Pancreas (tissue), 10 donors: Measurements from ENCODE around the gene FEZF2. TPM values are rescaled to one million over a fixed set of nuclear protein-coding genes. Genes with fewer than 3 reads are reported as not detected.

Source experiments
- ATAC-seq, 4 donors: fragments of 200-7000 bp; cut with Tn5 transposase; one replicate each; pipeline versions ENCODE4 v1.8.0 to v1.9.1; 2020; ENCODE audit warnings: mild to moderate bottlenecking in 4 of 4, moderate library complexity in 4 of 4
- DNase-seq, 6 donors: peaks; one replicate each; pipeline ENCODE4 v3.0.0-alpha.2; 2020
- FAIRE-seq: peaks from 2 replicates; lab custom pipeline; 2012; peaks lifted over from hg19 to GRCh38; lab: Jason Lieb, UNC
- H3K27ac ChIP-seq, 4 donors: fragments of 200-600 bp; sonication (generic); 1 replicate in 3 of 4; 2 replicates in 1 of 4; pipeline versions ENCODE4 v1.5.0 to v1.8.0; 2020
- H3K27me3 ChIP-seq, 4 donors: fragments of 200-600 bp; one replicate each; pipeline ENCODE4 v1.8.0; 2021
- H3K36me3 ChIP-seq, 3 donors: fragments of 200-600 bp; sonication (generic) in 1 of 3; one replicate each; pipeline versions ENCODE4 v1.5.0 to v1.8.0; 2020 to 2021
- H3K4me1 ChIP-seq, 3 donors: fragments of 200-600 bp; one replicate each; pipeline ENCODE4 v1.8.0; 2021
- H3K4me3 ChIP-seq, 4 donors: fragments of 200-600 bp; sonication (generic) in 2 of 4; one replicate each; pipeline versions ENCODE4 v1.5.0 to v1.8.0; 2020 to 2021
- H3K9me3 ChIP-seq, 4 donors: fragments of 200-600 bp; one replicate each; pipeline ENCODE4 v1.8.0; 2021
- WGBS, 2 donors: extraction: QIAGEN DNeasy Blood & Tissue Kit; methylation state at CpG; one replicate each; pipeline ENCODE4 v1.1.7; 2013; 5-methylcytosine and 5-hydroxymethylcytosine counted together
- intact Hi-C, 3 donors: fragments of 100-400 bp; cut with DNase I; formaldehyde crosslinking; loops; one replicate each; pipeline versions ENCODE4 v1.11.1 to v1.14.2; 2022
- polyA plus RNA-seq, 2 donors: library from polyadenylated mRNA; stranded (reverse); fragments of 200-250 nt; gene quantifications; one replicate each; pipeline ENCODE4 v1.2.3, GENCODE V29; 2013
- total RNA-seq, 6 donors: library from RNA; stranded (reverse); fragmentation: NEBNext Ultra II Directional in 4 of 6; extraction: Animal tissue kit (Norgen Biotek cat#: 25700) in 4 of 6; gene quantifications; one replicate each; pipeline versions ENCODE4 v1.2.1 to v1.2.4, GENCODE V29; 2021 to 2023
- TF ChIP-seq, protein P1 (sequence below), 4 donors: fragments of 200-600 bp; sonication (generic) in 3 of 4; IDR thresholded peaks; one replicate each; pipeline versions ENCODE4 v1.5.0 to v1.8.0; 2021; ENCODE audit warnings: antibody characterized with exemption in 4 of 4
- donor health status: healthy with polysubstance abuse.
- donor health status: DM: no; HTN: no; CAD: no; lungs with moderate emphysema.
- donor health status: DM: no; HTN: no; CAD: no.
- donor health status: control.
- donor health status: control.
- donor health status: Bipolar disorder and iron deficiency.
- donor health status: DM: yes; HTN: yes; CAD: no.
- donor health status: DM: no; HTN: no; CAD: no.
- donor health status: DM: no; HTN: no; CAD: no.
- donor health status: DM: yes; HTN: yes; CAD: no.

Gene FEZF2
- total and polyA plus RNA-seq, 8 donors = 0.12 TPM; not detected in 7

DNA sequence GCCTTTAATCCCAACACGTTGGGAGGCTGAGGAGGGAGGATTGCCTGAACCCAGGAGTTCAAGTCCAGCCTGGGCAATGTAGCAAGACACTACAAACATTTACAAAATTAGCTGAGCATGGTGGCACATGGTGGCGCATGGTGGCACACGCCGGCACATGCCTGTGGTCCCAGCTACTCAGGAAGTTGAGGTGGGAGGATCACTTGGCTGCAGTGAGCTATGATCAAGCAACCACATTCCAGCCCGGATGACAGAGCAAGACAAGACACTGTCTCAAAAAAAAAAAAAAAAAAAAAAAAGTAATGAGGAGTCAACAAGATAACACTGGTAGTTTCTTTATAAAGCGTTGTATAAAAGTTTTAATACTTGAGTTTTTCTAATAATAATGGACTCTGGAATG is 10.1 kb downstream of the FEZF2 start:
- Histone ChIP-seq H3K27ac (no peak overlapping the region), H3K4me1 (no peaks in the 10 kb centered on the region), H3K9me3 (no peaks in the 10 kb centered on the region), H3K36me3 (no peaks in the 10 kb centered on the region), H3K4me3 (no peak overlapping the region), H3K27me3 (peaks cover 0 to 12% (median under 1%) of the 10 kb centered on the region in 4 donors)
- WGBS, 2 donors = 74 to 83% methylated on average over 6 of the region's 6 CpGs
- TF ChIP-seq, protein P1, sequence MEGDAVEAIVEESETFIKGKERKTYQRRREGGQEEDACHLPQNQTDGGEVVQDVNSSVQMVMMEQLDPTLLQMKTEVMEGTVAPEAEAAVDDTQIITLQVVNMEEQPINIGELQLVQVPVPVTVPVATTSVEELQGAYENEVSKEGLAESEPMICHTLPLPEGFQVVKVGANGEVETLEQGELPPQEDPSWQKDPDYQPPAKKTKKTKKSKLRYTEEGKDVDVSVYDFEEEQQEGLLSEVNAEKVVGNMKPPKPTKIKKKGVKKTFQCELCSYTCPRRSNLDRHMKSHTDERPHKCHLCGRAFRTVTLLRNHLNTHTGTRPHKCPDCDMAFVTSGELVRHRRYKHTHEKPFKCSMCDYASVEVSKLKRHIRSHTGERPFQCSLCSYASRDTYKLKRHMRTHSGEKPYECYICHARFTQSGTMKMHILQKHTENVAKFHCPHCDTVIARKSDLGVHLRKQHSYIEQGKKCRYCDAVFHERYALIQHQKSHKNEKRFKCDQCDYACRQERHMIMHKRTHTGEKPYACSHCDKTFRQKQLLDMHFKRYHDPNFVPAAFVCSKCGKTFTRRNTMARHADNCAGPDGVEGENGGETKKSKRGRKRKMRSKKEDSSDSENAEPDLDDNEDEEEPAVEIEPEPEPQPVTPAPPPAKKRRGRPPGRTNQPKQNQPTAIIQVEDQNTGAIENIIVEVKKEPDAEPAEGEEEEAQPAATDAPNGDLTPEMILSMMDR (IDR thresholded peaks at IDR 0.05) = no peak
- DNase-seq (no peak), FAIRE-seq (no peak), ATAC-seq (no peak)
- intact Hi-C loops = no loop called here

DNA sequence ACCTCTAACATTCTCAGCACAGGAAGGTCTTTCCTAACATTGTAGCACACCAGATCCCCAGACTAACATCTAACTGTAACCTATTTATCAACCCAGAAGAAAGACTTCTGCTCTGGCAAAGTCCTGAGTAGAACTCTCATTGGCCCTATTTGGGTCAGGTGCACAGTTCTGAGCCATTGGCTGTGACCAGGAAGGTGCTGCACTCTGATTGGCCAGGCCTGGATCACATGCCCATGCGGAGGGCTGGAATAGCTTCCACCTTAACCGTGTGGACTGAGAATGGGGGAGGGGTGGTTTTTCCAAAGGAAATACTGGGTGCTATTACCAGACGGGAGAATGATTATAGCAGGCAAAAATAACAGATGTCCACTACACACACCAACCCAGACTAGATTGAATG is 11.5 kb downstream of the FEZF2 start:
- Histone ChIP-seq H3K4me3 (no peak overlapping the region), H3K27ac (no peak overlapping the region), H3K36me3 (no peaks in the 10 kb centered on the region), H3K4me1 (no peaks in the 10 kb centered on the region), H3K9me3 (no peaks in the 10 kb centered on the region), H3K27me3 (peaks cover 0 to 3% (median 0%) of the 10 kb centered on the region in 4 donors)
- ATAC-seq (no peak), FAIRE-seq (no peak), DNase-seq (no peak)
- WGBS, 2 donors = 47 to 55% methylated on average over 3 of the region's 3 CpGs
- TF ChIP-seq, protein P1 (IDR thresholded peaks at IDR 0.05) = no peak
- intact Hi-C loops = no loop called here

DNA sequence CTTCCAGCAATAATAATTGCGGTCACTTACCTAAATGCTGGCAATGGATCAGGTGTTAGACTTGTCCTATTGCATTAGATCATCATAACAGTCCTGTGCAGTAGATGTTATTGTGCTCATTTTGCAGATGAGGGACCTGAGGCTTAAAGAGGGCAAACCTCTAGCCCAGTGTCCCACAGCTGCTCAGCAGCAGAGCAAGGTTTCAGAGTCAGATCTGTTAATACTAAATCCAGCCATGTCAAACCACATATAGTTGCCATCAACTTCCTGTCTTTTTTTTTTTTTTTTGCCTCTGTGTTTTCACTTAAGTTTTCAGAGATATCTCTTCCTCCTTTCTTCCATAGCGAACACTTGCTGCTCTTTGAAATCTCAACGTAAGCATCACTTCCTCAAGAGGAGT is 12.1 kb downstream of the FEZF2 start:
- TF ChIP-seq, protein P1 (IDR thresholded peaks at IDR 0.05) = no peak
- intact Hi-C loops = no loop called here
- DNase-seq = no peak
- Histone ChIP-seq H3K36me3 (no peaks in the 10 kb centered on the region), H3K9me3 (no peaks in the 10 kb centered on the region), H3K4me1 (no peaks in the 10 kb centered on the region), H3K4me3 (no peak overlapping the region), H3K27ac (no peak overlapping the region), H3K27me3 (peaks cover 0 to 3% (median 0%) of the 10 kb centered on the region in 4 donors)
- no peak for ATAC-seq
- FAIRE-seq = no peak
- WGBS, 2 donors = 87 to 90% methylated on average over 3 of the region's 3 CpGs

DNA sequence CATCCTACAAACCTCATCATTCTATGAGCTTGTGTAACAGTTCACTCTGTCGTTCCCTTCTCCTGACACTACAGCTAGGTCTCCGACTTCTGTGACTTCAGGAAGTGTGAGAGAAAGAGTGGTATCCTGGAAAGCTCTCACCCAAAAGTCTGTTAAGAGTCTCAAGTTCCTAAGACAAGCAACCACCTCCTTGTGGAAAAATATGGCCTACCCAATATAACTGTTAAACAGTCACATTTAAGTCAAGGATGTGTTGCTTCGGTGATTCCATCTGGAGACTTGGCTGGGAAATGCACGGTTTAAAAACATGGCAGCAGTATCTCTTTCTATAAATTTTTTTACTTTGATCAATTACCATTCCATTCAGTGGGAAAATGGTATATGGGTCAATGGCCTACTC is 13.8 kb downstream of the FEZF2 start:
- Histone ChIP-seq H3K4me1 (no peaks in the 10 kb centered on the region), H3K9me3 (no peaks in the 10 kb centered on the region), H3K27ac (no peak overlapping the region), H3K27me3 (peaks cover 0 to 3% (median 0%) of the 10 kb centered on the region in 4 donors), H3K36me3 (no peaks in the 10 kb centered on the region), H3K4me3 (no peak overlapping the region)
- ATAC-seq (no peak), DNase-seq (no peak), FAIRE-seq (no peak)
- TF ChIP-seq, protein P1 (IDR thresholded peaks at IDR 0.05) = no peak
- 75 to 84% methylated on average over 4 of the region's 4 CpGs for whole genome bisulfite sequencing, 2 donors
- intact Hi-C loops = no loop called here

DNA sequence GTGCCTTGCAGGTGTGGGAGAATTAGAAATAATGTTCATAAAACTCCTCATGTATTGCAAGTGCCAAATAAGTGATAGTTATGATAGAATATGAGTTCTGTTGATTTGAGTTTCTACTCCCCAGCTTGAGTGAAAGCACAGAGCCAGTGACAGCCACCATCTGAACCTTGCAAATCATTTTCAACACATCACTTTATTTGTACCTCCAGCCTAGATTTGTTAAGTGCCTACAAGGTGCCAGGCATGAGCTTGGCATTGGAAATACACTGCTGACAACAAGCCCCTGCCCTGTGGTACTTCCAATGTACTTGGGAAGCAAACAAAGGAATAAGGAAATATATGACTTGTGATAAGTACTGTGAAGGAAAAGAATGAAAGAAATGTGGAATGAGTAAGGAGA is 17.0 kb downstream of the FEZF2 start:
- Histone ChIP-seq H3K27me3 (no peaks in the 10 kb centered on the region), H3K4me1 (no peaks in the 10 kb centered on the region), H3K36me3 (no peaks in the 10 kb centered on the region), H3K9me3 (no peaks in the 10 kb centered on the region), H3K4me3 (no peak overlapping the region), H3K27ac (no peak overlapping the region)
- TF ChIP-seq, protein P1 (IDR thresholded peaks at IDR 0.05) = no peak
- no peak for ATAC-seq
- no peak for FAIRE-seq
- DNase-seq = no peak
- intact Hi-C loops = no loop called here
